K562 (cell line): ENCODE results near the gene RAB31. TPM values are rescaled to one million over a fixed set of nuclear protein-coding genes. Genes with fewer than 3 reads are reported as not detected.

ENCODE experiments used
- BRD4 ChIP-seq: fragments of 200-600 bp; sonication (generic); IDR thresholded peaks from 2 replicates; pipeline ENCODE4 v1.6.1; 2017; ENCODE audit warnings: inconsistent platforms
- C11orf30 ChIP-seq: fragments of 450-650 bp; IDR thresholded peaks from 2 replicates; pipeline ENCODE4 v1.6.1; 2016; ENCODE audit warnings: low read depth, mild to moderate bottlenecking
- CEBPB ChIP-seq: fragments of 450-650 bp; IDR thresholded peaks from 2 replicates; pipeline ENCODE4 v1.6.1; 2016; ENCODE audit warnings: missing genetic modification characterization, missing compliant biosample characterization
- CSDE1 ChIP-seq, 2 experiments: fragments of 450-650 bp; IDR thresholded peaks; 2 replicates each; pipeline ENCODE4 v1.6.1; 2016; ENCODE audit warnings: mild to moderate bottlenecking in 1 of 2
- FOXM1 ChIP-seq, 2 experiments: fragments of 450-650 bp in 1 of 2; sonication (generic) in 1 of 2; formaldehyde crosslinking in 1 of 2; IDR thresholded peaks; 2 replicates each; pipeline versions ENCODE4 v1.6.1 to v1.9.0; 2017 to 2022; ENCODE audit warnings: low read depth in 2 of 2, mild to moderate bottlenecking in 2 of 2, missing genetic modification reagents in 1 of 2, moderate library complexity in 1 of 2
- HEY1 ChIP-seq: fragments of 250-450 bp; sonication (Bioruptor Pico); IDR thresholded peaks from 2 replicates; pipeline ENCODE4 v1.5.0; 2020; ENCODE audit warnings: mild to moderate bottlenecking, moderate library complexity, borderline replicate concordance
- HNRNPK ChIP-seq: fragments of 200-400 bp; formaldehyde crosslinking; IDR thresholded peaks from one replicate; pipeline ENCODE4 v1.6.1; 2018; ENCODE audit warnings: mild to moderate bottlenecking, low read depth, low read length; ENCODE audit not compliant: poor library complexity, severe bottlenecking
- JUNB ChIP-seq: fragments of 450-650 bp; formaldehyde crosslinking; conservative IDR thresholded peaks from 2 replicates; pipeline ENCODE4 v1.4.0; 2020; ENCODE audit warnings: mild to moderate bottlenecking
- JUND ChIP-seq, 2 experiments: IDR thresholded peaks; 2 replicates in 1 of 2; 3 replicates in 1 of 2; pipeline ENCODE4 v1.6.1; 2011; ENCODE audit warnings: borderline replicate concordance in 2 of 2, low read depth in 2 of 2, low read length in 2 of 2, improper control_type of control experiment in 1 of 2, missing biosample characterization in 1 of 2, missing genetic modification characterization in 1 of 2, missing genetic modification reagents in 1 of 2
- MEF2A ChIP-seq: IDR thresholded peaks from 2 replicates; pipeline ENCODE4 v1.6.1; 2011; ENCODE audit warnings: low read depth, mild to moderate bottlenecking, low read length, moderate library complexity; ENCODE audit not compliant: control insufficient read depth
- MYC ChIP-seq, 2 experiments: fragments of 250-450 bp in 1 of 2; sonication (Bioruptor Pico) in 1 of 2; IDR thresholded peaks; 2 replicates each; pipeline versions ENCODE4 v1.5.1 to v1.6.1; 2012 to 2021; ENCODE audit warnings: low read depth in 2 of 2, borderline replicate concordance in 1 of 2, improper control_type of control experiment in 1 of 2, low read length in 1 of 2, mild to moderate bottlenecking in 1 of 2, moderate library complexity in 1 of 2
- NELFE ChIP-seq: IDR thresholded peaks from 2 replicates; pipeline ENCODE4 v1.6.1; 2011; ENCODE audit warnings: mild to moderate bottlenecking; ENCODE audit not compliant: insufficient read depth, insufficient read length
- NR3C1 ChIP-seq: sonication (generic); formaldehyde crosslinking; IDR thresholded peaks from 2 replicates; pipeline ENCODE4 v1.8.1; 2022; ENCODE audit warnings: missing genetic modification reagents
- RBM14 ChIP-seq: fragments of 200-400 bp; formaldehyde crosslinking; IDR thresholded peaks from 2 replicates; pipeline ENCODE4 v1.6.1; 2018; ENCODE audit warnings: low read depth, mild to moderate bottlenecking, low read length, moderate library complexity, borderline replicate concordance; ENCODE audit not compliant: insufficient read depth
- RNF2 ChIP-seq: sonication (generic); IDR thresholded peaks from 2 replicates; pipeline ENCODE4 v1.6.1; 2016
- RNF219 ChIP-seq: fragments of 250-450 bp; sonication (Bioruptor Pico); IDR thresholded peaks from 2 replicates; pipeline ENCODE4 v1.5.0; 2022; ENCODE audit warnings: mild to moderate bottlenecking
- SMAD2 ChIP-seq: fragments of 150-350 bp; IDR thresholded peaks from 2 replicates; pipeline ENCODE4 v1.6.1; 2014; ENCODE audit warnings: low read depth, mild to moderate bottlenecking, low read length
- SMARCB1 ChIP-seq: IDR thresholded peaks from 2 replicates; pipeline ENCODE4 v1.6.1; 2011; ENCODE audit warnings: improper control_type of control experiment, low read depth; ENCODE audit not compliant: insufficient read length
- STAT5A ChIP-seq: IDR thresholded peaks from 2 replicates; pipeline ENCODE4 v1.6.1; 2012; ENCODE audit warnings: low read length, inconsistent platforms, borderline replicate concordance
- TAL1 ChIP-seq: fragments of 450-650 bp; IDR thresholded peaks from 2 replicates; pipeline ENCODE4 v1.6.1; 2016; ENCODE audit warnings: mild to moderate bottlenecking
- ZBTB1 ChIP-seq: sonication (generic); formaldehyde crosslinking; IDR thresholded peaks from 2 replicates; pipeline ENCODE4 v1.8.1; 2023; ENCODE audit warnings: missing genetic modification reagents, low read depth, mild to moderate bottlenecking, borderline replicate concordance
- ZFPM2 ChIP-seq: fragments of 250-450 bp; sonication (Bioruptor Pico); IDR thresholded peaks from 2 replicates; pipeline ENCODE4 v1.5.1; 2022; ENCODE audit warnings: mild to moderate bottlenecking
- ZFX ChIP-seq: sonication (generic); formaldehyde crosslinking; IDR thresholded peaks from 2 replicates; pipeline ENCODE4 v1.8.0; 2022; ENCODE audit warnings: mild to moderate bottlenecking, missing genetic modification reagents, moderate library complexity
- ZNF232 ChIP-seq: sonication (generic); formaldehyde crosslinking; IDR thresholded peaks from 2 replicates; pipeline ENCODE4 v1.8.0; 2022; ENCODE audit warnings: mild to moderate bottlenecking, missing genetic modification reagents
- ZNF239 ChIP-seq: fragments of 250-450 bp; sonication (Bioruptor Pico); IDR thresholded peaks from 2 replicates; pipeline ENCODE4 v1.4.0; 2020; ENCODE audit warnings: mild to moderate bottlenecking
- ZNF263 ChIP-seq: sonication (generic); formaldehyde crosslinking; IDR thresholded peaks from 2 replicates; pipeline ENCODE4 v1.8.0; 2022; ENCODE audit warnings: mild to moderate bottlenecking, missing genetic modification reagents, borderline replicate concordance
- ZNF324 ChIP-seq: fragments of 250-450 bp; sonication (Bioruptor Pico); IDR thresholded peaks from 2 replicates; pipeline ENCODE4 v1.4.0; 2020; ENCODE audit warnings: mild to moderate bottlenecking
- ZNF384 ChIP-seq: IDR thresholded peaks from 2 replicates; pipeline ENCODE4 v1.6.1; 2012; ENCODE audit warnings: low read depth, low read length, improper control_type of control experiment
- ZNF77 ChIP-seq: fragments of 250-450 bp; sonication (Bioruptor Pico); IDR thresholded peaks from 2 replicates; pipeline ENCODE4 v1.5.0; 2020
- polyA plus RNA-seq, 8 experiments: library from polyadenylated mRNA; depleted of rRNA in 4 of 8; stranded (reverse) in 5 of 8; unstranded in 3 of 8; fragments of >200 nt; fragmentation: Nextera tagmentation in 2 of 8; fragmentation: Illumina TruSeq in 1 of 8; extraction: Ambion mirVana in 2 of 8; extraction: Trizol in 1 of 8; gene quantifications; 2 replicates each; pipeline versions ENCODE4 v1.2.1 to v1.2.3, GENCODE V29; 2011 to 2014; ENCODE audit warnings: inconsistent platforms in 1 of 8, missing spikeins in 1 of 8
- total RNA-seq, 7 experiments: library from RNA; depleted of rRNA in 6 of 7; stranded (reverse); fragments of >200 nt in 6 of 7; fragmentation: Illumina TruSeq in 2 of 7; extraction: Trizol in 2 of 7; gene quantifications; 2 replicates each; pipeline versions ENCODE4 v1.2.1 to v1.2.3, GENCODE V29; 2011 to 2021; ENCODE audit warnings: low replicate concordance in 1 of 7

RAB31 gene
- total and polyA plus RNA-seq, 9 of the 15 experiments (the other 6 are each of a cell fraction or from before 2014, with no cell fraction given), result 20.7 to 70.4 (median 41.3) TPM

GRCh38 chr18:9905401-9905922 is 197.4 kb downstream of the RAB31 start (continued):
- TF ChIP-seq ZBTB1 (no peak), ZNF232 (CRISPR knock-in tag) (no peak), ZNF239 (peak; percentile 29; the same call in 1 of the 2 replicates), HEY1 (CRISPR knock-in tag) (no peak), RNF2 (0 out of 2 replicates have a peak, but pooled peaks have one; percentile 32), ZFX (CRISPR knock-in tag) (peak; percentile 35), ZNF384 (no peak), FOXM1 (IDR thresholded peaks at IDR 0.05; ENCODE audit: low read depth) (peak; percentile 28; the same call in 1 of the 2 replicates), FOXM1 (CRISPR knock-in tag; IDR thresholded peaks at IDR 0.05; ENCODE audit: low read depth) (no peak), STAT5A (peak; percentile 39; the same call in 1 of the 2 replicates), ZNF77 (CRISPR knock-in tag) (no peak), MEF2A (0 out of 2 replicates have a peak, but pooled peaks have one; percentile 5), BRD4 (no peak), ZNF263 (CRISPR knock-in tag) (0 out of 2 replicates have a peak, but pooled peaks have one; percentile 17), C11orf30 (no peak), NELFE (no peak), JUND (IDR thresholded peaks at IDR 0.05; ENCODE audit: borderline replicate concordance, low read depth, low read length) (peak; percentile 47), JUND (tag; IDR thresholded peaks at IDR 0.05; ENCODE audit: borderline replicate concordance, low read depth, low read length) (no peak; the same call in 2 of the 3 replicates), JUNB (CRISPR knock-in tag) (no peak), MYC (IDR thresholded peaks at IDR 0.05; ENCODE audit: low read depth, low read length) (0 out of 2 replicates have a peak, but pooled peaks have one; percentile 24), MYC (CRISPR knock-in tag; IDR thresholded peaks at IDR 0.05; ENCODE audit: borderline replicate concordance, low read depth) (no peak), TAL1 (peak; percentile 60), RBM14 (no peak), ZNF324 (CRISPR knock-in tag) (no peak), CSDE1 (IDR thresholded peaks at IDR 0.05) (no peak), HNRNPK (no peak), CEBPB (tag) (peak; percentile 93), SMAD2 (no peak), NR3C1 (CRISPR knock-in tag) (no peak), SMARCB1 (no peak), RNF219 (CRISPR knock-in tag) (no peak), ZFPM2 (no peak)
